Prostate gland (tissue), 2 donors: ENCODE data around the gene SNRNP40.
"Not testable (repeated sequence)": the region's sequence is repeated elsewhere in the genome, so short reads cannot be mapped to it uniquely, and the experiment has no call there.

ENCODE experiments used
- CTCF ChIP-seq, 4 experiments: fragments of 200-600 bp in 2 of 4; fragments of 450-650 bp in 2 of 4; sonication (generic) in 2 of 4; IDR thresholded peaks; 1 replicate in 3 of 4; 2 replicates in 1 of 4; pipeline ENCODE4 v1.5.1; 2016 to 2019; ENCODE audit warnings: antibody characterized with exemption in 4 of 4, mild to moderate bottlenecking in 2 of 4, moderate library complexity in 2 of 4
- POLR2A ChIP-seq: fragments of 450-650 bp; IDR thresholded peaks from one replicate; pipeline ENCODE4 v1.6.1; 2016; ENCODE audit warnings: antibody characterized with exemption, mild to moderate bottlenecking
- POLR2AphosphoS5 ChIP-seq: sonication (generic); formaldehyde crosslinking; IDR thresholded peaks from one replicate; pipeline ENCODE4 v1.6.1; 2017; ENCODE audit warnings: antibody characterized with exemption

- not testable (repeated sequence) for TF ChIP-seq POLR2AphosphoS5; CTCF (IDR thresholded peaks at IDR 0.05); POLR2A
Observed at GRCh38 chr1:31282426-31282825, 14.2 kb downstream of the SNRNP40 start.
